HG02885 (cell line): Measurements from ENCODE around the gene BSPRY.

ENCODE experiments used
- ATAC-seq: cut with Tn5 transposase; IDR thresholded peaks from one replicate; pipeline ENCODE4 v1.9.1; 2021; ENCODE audit warnings: mild to moderate bottlenecking; ENCODE audit not compliant: unreplicated experiment, poor library complexity

BSPRY gene

GRCh38 chr9:113349445-113350094 is at the start of gene BSPRY:
Gene BSPRY, plus strand, starts transcription at chr9:113349541. Its CDS starts 39 bp downstream, at chr9:113349580.
- ATAC-seq = peak; percentile 56

- no peak for ATAC-seq
Measured at GRCh38 chr9:113299800-113300292, 49.5 kb upstream of the BSPRY start.

GRCh38 chr9:113301548-113301947 is 47.8 kb upstream of the BSPRY start:
- no peak for ATAC-seq

- no peak for ATAC-seq
Measured at GRCh38 chr9:113302792-113303418, 46.4 kb upstream of the BSPRY start, which contains the start of gene RNF183. Gene RNF183, minus strand, starts transcription at chr9:113303376. Its CDS starts 5,192 bp downstream, at chr9:113298184.

GRCh38 chr9:113306566-113306965 is 42.8 kb upstream of the BSPRY start:
- no peak for ATAC-seq

- no peak for ATAC-seq
Measured at GRCh38 chr9:113307396-113307975, 41.9 kb upstream of the BSPRY start.

GRCh38 chr9:113309204-113309813 is 40.0 kb upstream of the BSPRY start:
- no peak for ATAC-seq

- no peak for ATAC-seq
Measured at GRCh38 chr9:113310538-113310937, 38.8 kb upstream of the BSPRY start.

- ATAC-seq = no peak
Measured at GRCh38 chr9:113311961-113312360, 37.4 kb upstream of the BSPRY start.

GRCh38 chr9:113313261-113313660 is 36.1 kb upstream of the BSPRY start:
- ATAC-seq = no peak

GRCh38 chr9:113315231-113315630 is 34.1 kb upstream of the BSPRY start:
- ATAC-seq = no peak

- no peak for ATAC-seq
Measured at GRCh38 chr9:113316030-113316429, 33.3 kb upstream of the BSPRY start.

- no peak for ATAC-seq
Measured at GRCh38 chr9:113317777-113318176, 31.6 kb upstream of the BSPRY start.

GRCh38 chr9:113319054-113319453 is 30.3 kb upstream of the BSPRY start:
- ATAC-seq = no peak

- no peak for ATAC-seq
Measured at GRCh38 chr9:113320051-113320450, 29.3 kb upstream of the BSPRY start.

- no peak for ATAC-seq
Measured at GRCh38 chr9:113322671-113323070, 26.7 kb upstream of the BSPRY start.

- no peak for ATAC-seq
Measured at GRCh38 chr9:113326230-113326629, 23.1 kb upstream of the BSPRY start.

GRCh38 chr9:113328045-113328782 is 21.1 kb upstream of the BSPRY start:
- no peak for ATAC-seq

- ATAC-seq = no peak
Measured at GRCh38 chr9:113331780-113332179, 17.6 kb upstream of the BSPRY start.

GRCh38 chr9:113337714-113338113 is 11.6 kb upstream of the BSPRY start:
- no peak for ATAC-seq
